CD4-positive, alpha-beta T cell treated with Interleukin-21 for 1 hour (primary cell): ENCODE data around the gene AKAP6.
"Not testable (repeated sequence)": the region's sequence is repeated elsewhere in the genome, so short reads cannot be mapped to it uniquely, and the experiment has no call there.

Source experiments
- DNase-seq: peaks from one replicate; pipeline ENCODE4 v3.0.0-alpha.2; 2020

Gene AKAP6

GRCh38 chr14:32774214-32774613, 445.1 kb downstream of the AKAP6 start:
- no peak for DNase-seq

- no peak for DNase-seq
These were observed 450.7 kb downstream of the AKAP6 start for GRCh38 chr14:32779840-32780239.

- no peak for DNase-seq
These were observed 455.3 kb downstream of the AKAP6 start for GRCh38 chr14:32784405-32784804.

- DNase-seq: no peak
These were observed 456.5 kb downstream of the AKAP6 start for GRCh38 chr14:32785585-32785984.

- no peak for DNase-seq
These were observed 457.8 kb downstream of the AKAP6 start for GRCh38 chr14:32786886-32787285.

GRCh38 chr14:32793033-32793432, 463.9 kb downstream of the AKAP6 start:
- not testable (repeated sequence) for DNase-seq

- no peak for DNase-seq
These were observed 471.2 kb downstream of the AKAP6 start for GRCh38 chr14:32800320-32800719.

GRCh38 chr14:32802295-32802694, 473.2 kb downstream of the AKAP6 start:
- DNase-seq: no peak

- DNase-seq: no peak
These were observed 476.9 kb downstream of the AKAP6 start for GRCh38 chr14:32805979-32806378.

GRCh38 chr14:32808644-32809043, 479.5 kb downstream of the AKAP6 start:
- no peak for DNase-seq

GRCh38 chr14:32809255-32809654, 480.2 kb downstream of the AKAP6 start:
- no peak for DNase-seq

GRCh38 chr14:32813401-32813800, 484.3 kb downstream of the AKAP6 start:
- no peak for DNase-seq

- no peak for DNase-seq
These were observed 485.6 kb downstream of the AKAP6 start for GRCh38 chr14:32814721-32815120.

GRCh38 chr14:32816588-32816987, 487.5 kb downstream of the AKAP6 start:
- DNase-seq: no peak

GRCh38 chr14:32817780-32818179, 488.7 kb downstream of the AKAP6 start:
- no peak for DNase-seq

- no peak for DNase-seq
These were observed 489.5 kb downstream of the AKAP6 start for GRCh38 chr14:32818581-32818980.

- DNase-seq: no peak
These were observed 491.1 kb downstream of the AKAP6 start for GRCh38 chr14:32820181-32820580.

- DNase-seq: no peak
These were observed 491.6 kb downstream of the AKAP6 start for GRCh38 chr14:32820682-32821081.

- DNase-seq: no peak
These were observed 493.0 kb downstream of the AKAP6 start for GRCh38 chr14:32821964-32822653.

- no peak for DNase-seq
These were observed 494.6 kb downstream of the AKAP6 start for GRCh38 chr14:32823706-32824105.

GRCh38 chr14:32824195-32824594, 495.1 kb downstream of the AKAP6 start:
- DNase-seq: no peak

- no peak for DNase-seq
These were observed 496.0 kb downstream of the AKAP6 start for GRCh38 chr14:32825058-32825457.

GRCh38 chr14:32826404-32827082, 497.4 kb downstream of the AKAP6 start:
- no peak for DNase-seq

- no peak for DNase-seq
These were observed 498.4 kb downstream of the AKAP6 start for GRCh38 chr14:32827514-32827913.

GRCh38 chr14:32835924-32836323, 506.8 kb downstream of the AKAP6 start:
- no peak for DNase-seq
